Measurements from ENCODE around the gene LCLAT1. TPM values are rescaled to one million over a fixed set of nuclear protein-coding genes. Genes with fewer than 3 reads are reported as not detected.

The LCLAT1 gene
- polyA plus RNA-seq, 1 donor (not counting 4 experiments of a cell fraction or from before 2014, with no cell fraction given) = 17.1 TPM

DNA sequence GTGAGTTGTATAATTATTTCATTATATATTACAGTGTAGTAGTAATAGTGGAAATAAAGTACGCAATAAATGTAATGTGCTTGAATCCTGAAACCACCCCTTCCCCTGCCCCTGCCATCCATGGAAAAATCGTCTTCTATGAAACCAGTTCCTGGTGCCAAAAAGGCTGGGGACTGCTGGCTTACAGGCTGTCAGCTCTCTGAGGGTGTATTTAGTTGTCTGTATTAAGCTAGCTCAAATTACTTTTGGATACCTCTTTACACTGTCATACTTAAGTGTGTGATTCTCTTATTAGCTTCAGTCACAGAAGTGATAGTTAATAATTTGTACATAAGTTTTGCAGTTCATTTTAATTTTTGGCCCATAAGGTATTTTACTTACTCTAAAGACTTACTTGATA is 29.6 kb downstream of the LCLAT1 start:
- no peaks in the 10 kb centered on the region for H3K9me1 ChIP-seq (ENCODE audit: control insufficient read depth, extremely low read depth, insufficient read depth, low read length)
- no peak overlapping the region for H2AFZ ChIP-seq (ENCODE audit: control insufficient read depth, low read length)
- H3K9ac ChIP-seq (ENCODE audit: control insufficient read depth, extremely low read depth, insufficient read depth, low read length) = no peak overlapping the region
- TF ChIP-seq EZH2 (IDR thresholded peaks at IDR 0.05; ENCODE audit: low read length) = no peak
- TF ChIP-seq CTCF (optimal IDR thresholded peaks at IDR 0.05 in 1 of 3, IDR thresholded peaks at IDR 0.05 in 1 of 3, conservative IDR thresholded peaks at IDR 0.05 in 1 of 3; ENCODE audit: extremely low read depth in 1 of 3, insufficient read depth in 2 of 3, low read length in 3 of 3) = no peak
- dilution Hi-C loops (cut with MboI; ENCODE audit: extremely low pct_ligation_motif_present, low sequenced_read_pairs) = no loop called here
- no peaks in the 10 kb centered on the region for H3K4me1 ChIP-seq (ENCODE audit: control insufficient read depth, extremely low read depth, insufficient read depth, low read length)
- FAIRE-seq (no peak), DNase-seq (ENCODE audit: low read depth, low spot score) (no peak)
- no peaks in the 10 kb centered on the region for H3K9me3 ChIP-seq (ENCODE audit: control insufficient read depth, low read depth, low read length)
- H3K27ac ChIP-seq (ENCODE audit: control insufficient read depth, insufficient read depth, low read length) = no peak overlapping the region
- H4K20me1 ChIP-seq (ENCODE audit: control insufficient read depth, extremely low read depth, insufficient read depth, low read length) = no peaks in the 10 kb centered on the region
- H3K36me3 ChIP-seq (ENCODE audit: control insufficient read depth in 2 of 2, extremely low read depth in 1 of 2, insufficient read depth in 2 of 2, low read length in 2 of 2) = peaks cover 0 to 3% of the 10 kb centered on the region in 2 experiments
- no peaks in the 10 kb centered on the region for H3K79me2 ChIP-seq (ENCODE audit: control insufficient read depth, insufficient read depth, low read length)
- no peaks in the 10 kb centered on the region for H3K27me3 ChIP-seq (ENCODE audit: control insufficient read depth, extremely low read depth, insufficient read depth, low read length)
- no peak overlapping the region for H3K4me3 ChIP-seq (ENCODE audit: control insufficient read depth in 2 of 3, extremely low read depth in 1 of 3, insufficient read depth in 2 of 3, low read depth in 1 of 3, low read length in 3 of 3)
- H3K4me2 ChIP-seq (ENCODE audit: control insufficient read depth, extremely low read depth, insufficient read depth, low read depth, low read length) = no peak overlapping the region

GRCh38 chr2:30480703-30481322 is 33.8 kb downstream of the LCLAT1 start:
- dilution Hi-C loops (cut with MboI; ENCODE audit: extremely low pct_ligation_motif_present, low sequenced_read_pairs) = no loop called here
- Histone ChIP-seq H3K36me3 (ENCODE audit: control insufficient read depth in 2 of 2, extremely low read depth in 1 of 2, insufficient read depth in 2 of 2, low read length in 2 of 2) (peaks cover 0 to 2% of the 10 kb centered on the region in 2 experiments), H4K20me1 (ENCODE audit: control insufficient read depth, extremely low read depth, insufficient read depth, low read length) (no peaks in the 10 kb centered on the region), H3K9ac (ENCODE audit: control insufficient read depth, extremely low read depth, insufficient read depth, low read length) (no peak overlapping the region), H3K4me2 (ENCODE audit: control insufficient read depth, extremely low read depth, insufficient read depth, low read depth, low read length) (no peak overlapping the region), H3K27me3 (ENCODE audit: control insufficient read depth, extremely low read depth, insufficient read depth, low read length) (no peaks in the 10 kb centered on the region), H3K27ac (ENCODE audit: control insufficient read depth, insufficient read depth, low read length) (no peak overlapping the region), H3K4me3 (ENCODE audit: control insufficient read depth in 2 of 3, extremely low read depth in 1 of 3, insufficient read depth in 2 of 3, low read depth in 1 of 3, low read length in 3 of 3) (no peak overlapping the region), H3K4me1 (ENCODE audit: control insufficient read depth, extremely low read depth, insufficient read depth, low read length) (no peaks in the 10 kb centered on the region), H3K9me1 (ENCODE audit: control insufficient read depth, extremely low read depth, insufficient read depth, low read length) (no peaks in the 10 kb centered on the region), H3K9me3 (ENCODE audit: control insufficient read depth, low read depth, low read length) (no peaks in the 10 kb centered on the region), H2AFZ (ENCODE audit: control insufficient read depth, low read length) (no peak overlapping the region), H3K79me2 (ENCODE audit: control insufficient read depth, insufficient read depth, low read length) (no peaks in the 10 kb centered on the region)
- FAIRE-seq (no peak), DNase-seq (ENCODE audit: low read depth, low spot score) (no peak)
- no peak for TF ChIP-seq EZH2 (IDR thresholded peaks at IDR 0.05; ENCODE audit: low read length)
- no peak for TF ChIP-seq CTCF (optimal IDR thresholded peaks at IDR 0.05 in 1 of 3, IDR thresholded peaks at IDR 0.05 in 1 of 3, conservative IDR thresholded peaks at IDR 0.05 in 1 of 3; ENCODE audit: extremely low read depth in 1 of 3, insufficient read depth in 2 of 3, low read length in 3 of 3)
